HAP-1 (cell line): Measurements from ENCODE around the gene NUP210.

Experiments used
- DNase-seq, 2 experiments: peaks; one replicate each; pipeline ENCODE4 v3.0.0-alpha.2; 2016 to 2020; ENCODE audit warnings: low spot score in 2 of 2
- H3K27me3 ChIP-seq: fragments of 250-450 bp; sonication (Bioruptor Pico); 2 replicates; pipeline ENCODE4 v1.5.1; 2020; ENCODE audit warnings: low read depth, mild to moderate bottlenecking, moderate library complexity
- H3K36me3 ChIP-seq: fragments of 250-450 bp; sonication (Bioruptor Pico); replicated peaks from 2 replicates; pipeline ENCODE4 v1.5.1; 2020; ENCODE audit warnings: mild to moderate bottlenecking
- H3K4me1 ChIP-seq: fragments of 250-450 bp; sonication (Bioruptor Pico); 2 replicates; pipeline ENCODE4 v1.5.1; 2020; ENCODE audit warnings: mild to moderate bottlenecking
- H3K4me3 ChIP-seq: fragments of 250-450 bp; sonication (Bioruptor Pico); 2 replicates; pipeline ENCODE4 v1.5.1; 2020; ENCODE audit warnings: mild to moderate bottlenecking, moderate library complexity
- H3K9me3 ChIP-seq: fragments of 250-450 bp; sonication (Bioruptor Pico); 2 replicates; pipeline ENCODE4 v1.5.1; 2020; ENCODE audit warnings: mild to moderate bottlenecking, moderate library complexity
- in situ Hi-C: fragments of 300-500 bp; cut with MboI; formaldehyde crosslinking; loops from 3 replicates; pipeline ENCODE4 v1.14.3; 2020; ENCODE audit warnings: low sequenced_read_pairs, inconsistent platforms, mixed read lengths

Gene NUP210

DNA sequence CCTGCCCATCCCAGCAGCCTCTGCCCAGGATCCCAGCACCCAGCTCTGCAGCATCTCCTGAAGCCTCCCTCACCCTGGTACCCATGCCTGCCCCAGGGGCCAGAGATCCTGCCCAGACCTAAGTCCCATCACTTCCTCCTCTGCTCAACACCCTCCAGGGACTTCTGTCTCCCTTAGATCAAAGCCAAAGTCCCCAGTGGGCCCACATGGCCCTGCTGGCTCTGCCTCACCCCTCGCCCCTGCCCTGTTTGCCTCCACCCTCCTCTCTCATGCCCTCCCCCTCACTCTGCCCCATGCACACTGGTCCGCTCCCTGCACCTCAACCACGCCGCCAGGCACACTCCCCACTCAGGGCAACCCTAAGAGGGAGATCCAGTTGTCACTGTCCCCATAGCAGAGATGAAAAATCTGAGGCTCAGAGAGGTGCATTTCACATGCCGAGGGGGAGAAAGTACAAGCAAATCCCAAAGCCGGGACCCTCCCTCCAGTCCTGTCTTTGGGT lies 146.5 kb downstream of the NUP210 start:
- H3K9me3 ChIP-seq = no peaks in the 10 kb centered on the region
- no peak overlapping the region for H3K4me3 ChIP-seq
- in situ Hi-C loops = no loop called here
- no peaks in the 10 kb centered on the region for H3K36me3 ChIP-seq
- no peaks in the 10 kb centered on the region for H3K4me1 ChIP-seq
- H3K27me3 ChIP-seq = no peaks in the 10 kb centered on the region
- no peak for DNase-seq

- DNase-seq = no peak
- no peak overlapping the region for H3K4me3 ChIP-seq
- in situ Hi-C loops = no loop called here
- no peaks in the 10 kb centered on the region for H3K4me1 ChIP-seq
- no peaks in the 10 kb centered on the region for H3K36me3 ChIP-seq
- H3K27me3 ChIP-seq = no peaks in the 10 kb centered on the region
- no peaks in the 10 kb centered on the region for H3K9me3 ChIP-seq
Measured at GRCh38 chr3:13272831-13273603, 147.1 kb downstream of the NUP210 start.

- Histone ChIP-seq H3K27me3 (no peaks in the 10 kb centered on the region), H3K4me3 (no peak overlapping the region), H3K9me3 (no peaks in the 10 kb centered on the region), H3K36me3 (no peaks in the 10 kb centered on the region), H3K4me1 (no peaks in the 10 kb centered on the region)
- DNase-seq = no peak
- in situ Hi-C loops = no loop called here
Measured at GRCh38 chr3:13269711-13270378, 150.3 kb downstream of the NUP210 start.

DNA sequence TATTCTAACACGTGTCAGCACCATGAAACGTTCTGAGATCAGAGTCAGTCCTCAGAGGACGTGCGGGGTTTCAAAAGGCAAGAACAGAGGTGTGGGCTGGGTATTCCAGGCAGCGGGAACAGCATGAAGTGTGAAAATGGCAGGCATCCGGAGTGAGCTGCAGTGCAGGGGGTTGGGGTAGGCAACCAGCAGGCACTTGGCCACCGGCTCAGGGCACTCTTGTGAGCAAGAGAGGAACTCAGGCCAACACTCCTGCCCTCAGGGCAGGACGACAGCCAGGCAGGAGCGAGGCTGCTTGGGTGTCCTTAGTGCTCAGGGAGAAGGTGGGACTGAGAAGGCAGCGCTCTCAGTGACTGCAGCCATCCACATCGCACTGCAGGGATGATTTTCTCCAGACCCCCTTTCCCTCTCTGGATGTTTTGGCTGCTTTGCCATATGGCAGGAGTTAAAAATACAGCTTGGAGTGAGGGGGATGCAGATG lies 151.1 kb downstream of the NUP210 start:
- Histone ChIP-seq H3K4me1 (no peaks in the 10 kb centered on the region), H3K27me3 (no peaks in the 10 kb centered on the region), H3K9me3 (no peaks in the 10 kb centered on the region), H3K36me3 (no peaks in the 10 kb centered on the region), H3K4me3 (no peak overlapping the region)
- DNase-seq = no peak
- in situ Hi-C loops = no loop called here

- no peaks in the 10 kb centered on the region for H3K4me1 ChIP-seq
- H3K36me3 ChIP-seq = no peaks in the 10 kb centered on the region
- no peak overlapping the region for H3K4me3 ChIP-seq
- no peaks in the 10 kb centered on the region for H3K27me3 ChIP-seq
- H3K9me3 ChIP-seq = no peaks in the 10 kb centered on the region
- in situ Hi-C loops = no loop called here
- no peak for DNase-seq
Measured at GRCh38 chr3:13268120-13268519, 152.0 kb downstream of the NUP210 start.

DNA sequence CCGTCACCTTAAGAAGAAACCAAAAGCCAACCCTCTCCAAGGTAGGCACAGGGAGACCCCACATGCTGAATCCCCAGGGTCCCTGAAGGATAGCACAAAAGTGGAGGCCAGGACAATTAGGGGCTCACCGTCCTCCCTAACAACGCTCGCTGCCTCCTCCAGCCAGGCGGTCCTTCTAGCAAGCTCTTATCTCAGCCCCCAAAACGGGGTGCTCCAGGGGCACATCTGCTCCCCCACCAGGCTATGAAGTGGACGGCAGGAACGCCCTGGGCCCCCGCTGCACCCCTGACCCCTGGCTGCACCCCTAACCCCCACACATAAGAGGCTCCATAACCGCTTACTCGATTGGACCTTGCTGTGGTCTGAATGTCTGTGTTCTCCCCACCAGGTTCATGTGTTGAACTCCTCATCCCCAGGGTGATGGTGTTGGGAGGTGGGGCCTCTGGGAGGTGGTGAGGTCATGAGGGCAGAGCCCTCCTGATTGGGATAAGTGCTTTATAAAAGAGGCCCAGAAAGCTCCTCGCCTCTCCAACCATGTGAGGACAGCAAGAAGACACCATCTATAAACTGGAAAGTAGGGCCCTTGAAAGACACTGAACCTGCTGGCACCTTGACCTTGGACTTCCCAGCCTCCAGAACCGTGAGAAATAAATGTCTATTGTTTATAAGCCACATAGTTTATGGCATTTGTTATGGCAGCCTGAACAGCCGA lies 153.3 kb downstream of the NUP210 start:
- H3K4me1 ChIP-seq = no peaks in the 10 kb centered on the region
- H3K27me3 ChIP-seq = no peaks in the 10 kb centered on the region
- H3K4me3 ChIP-seq = no peak overlapping the region
- H3K36me3 ChIP-seq = no peaks in the 10 kb centered on the region
- no peak for DNase-seq
- in situ Hi-C loops = no loop called here
- H3K9me3 ChIP-seq = no peaks in the 10 kb centered on the region
